Uterus (tissue), 4 donors: Measurements from ENCODE around the gene PCDHA10. TPM values are rescaled to one million over a fixed set of nuclear protein-coding genes. Genes with fewer than 3 reads are reported as not detected.
A peak's percentile ranks its signal among the peaks of the same experiment; 100 is the strongest.
"Not testable (repeated sequence)": the region's sequence is repeated elsewhere in the genome, so short reads cannot be mapped to it uniquely, and the experiment has no call there.

Source experiments
- DNase-seq, 2 donors: peaks; one replicate each; pipeline ENCODE4 v3.0.0-alpha.2; 2019 to 2020
- H3K27ac ChIP-seq, 2 donors: fragments of 200-600 bp; sonication (generic); 1 replicate in 1 of 2; 2 replicates in 1 of 2; pipeline ENCODE4 v1.5.1; 2016 to 2018
- H3K27me3 ChIP-seq, 2 donors: fragments of 200-600 bp; sonication (generic); one replicate each; pipeline ENCODE4 v1.5.1; 2018 to 2019; ENCODE audit warnings: control low read depth in 1 of 2
- H3K36me3 ChIP-seq, 2 donors: fragments of 200-600 bp; sonication (generic); one replicate each; pipeline ENCODE4 v1.5.1; 2019; ENCODE audit warnings: control low read depth in 1 of 2
- H3K4me1 ChIP-seq, 2 donors: fragments of 200-600 bp; sonication (generic); one replicate each; pipeline ENCODE4 v1.5.1; 2018 to 2019; ENCODE audit warnings: control low read depth in 1 of 2
- H3K4me3 ChIP-seq, 2 donors: fragments of 200-600 bp; sonication (generic); 1 replicate in 1 of 2; 2 replicates in 1 of 2; pipeline ENCODE4 v1.5.1; 2018 to 2019; ENCODE audit warnings: mild to moderate bottlenecking in 1 of 2
- H3K9me3 ChIP-seq, 2 donors: fragments of 200-600 bp; sonication (generic); one replicate each; pipeline ENCODE4 v1.5.1; 2019; ENCODE audit warnings: control low read depth in 1 of 2
- POLR2A ChIP-seq, 2 donors: fragments of 450-650 bp; IDR thresholded peaks; one replicate each; pipeline ENCODE4 v1.6.1; 2016; ENCODE audit warnings: antibody characterized with exemption in 2 of 2, mild to moderate bottlenecking in 1 of 2, moderate library complexity in 1 of 2
- intact Hi-C: fragments of 100-400 bp; cut with DNase I; formaldehyde crosslinking; loops from one replicate; pipeline ENCODE4 v1.15.1; 2023; ENCODE audit warnings: low total_unique reads
- total RNA-seq, 4 donors: library from RNA; depleted of rRNA in 3 of 4; stranded (reverse); fragments of >200 nt in 3 of 4; gene quantifications; one replicate each; pipeline versions ENCODE4 v1.1.0 to v1.2.4, GENCODE V29; 2014 to 2023
- TF ChIP-seq, protein P1 (sequence below), 4 experiments: fragments of 200-600 bp in 2 of 4; fragments of 450-650 bp in 2 of 4; sonication (generic) in 2 of 4; IDR thresholded peaks; one replicate each; pipeline ENCODE4 v1.5.1; 2016 to 2019; ENCODE audit warnings: antibody characterized with exemption in 4 of 4, mild to moderate bottlenecking in 2 of 4, moderate library complexity in 1 of 4
- donor health status: DM: yes; HTN: yes; CAD: no.

Gene PCDHA10, protein sequence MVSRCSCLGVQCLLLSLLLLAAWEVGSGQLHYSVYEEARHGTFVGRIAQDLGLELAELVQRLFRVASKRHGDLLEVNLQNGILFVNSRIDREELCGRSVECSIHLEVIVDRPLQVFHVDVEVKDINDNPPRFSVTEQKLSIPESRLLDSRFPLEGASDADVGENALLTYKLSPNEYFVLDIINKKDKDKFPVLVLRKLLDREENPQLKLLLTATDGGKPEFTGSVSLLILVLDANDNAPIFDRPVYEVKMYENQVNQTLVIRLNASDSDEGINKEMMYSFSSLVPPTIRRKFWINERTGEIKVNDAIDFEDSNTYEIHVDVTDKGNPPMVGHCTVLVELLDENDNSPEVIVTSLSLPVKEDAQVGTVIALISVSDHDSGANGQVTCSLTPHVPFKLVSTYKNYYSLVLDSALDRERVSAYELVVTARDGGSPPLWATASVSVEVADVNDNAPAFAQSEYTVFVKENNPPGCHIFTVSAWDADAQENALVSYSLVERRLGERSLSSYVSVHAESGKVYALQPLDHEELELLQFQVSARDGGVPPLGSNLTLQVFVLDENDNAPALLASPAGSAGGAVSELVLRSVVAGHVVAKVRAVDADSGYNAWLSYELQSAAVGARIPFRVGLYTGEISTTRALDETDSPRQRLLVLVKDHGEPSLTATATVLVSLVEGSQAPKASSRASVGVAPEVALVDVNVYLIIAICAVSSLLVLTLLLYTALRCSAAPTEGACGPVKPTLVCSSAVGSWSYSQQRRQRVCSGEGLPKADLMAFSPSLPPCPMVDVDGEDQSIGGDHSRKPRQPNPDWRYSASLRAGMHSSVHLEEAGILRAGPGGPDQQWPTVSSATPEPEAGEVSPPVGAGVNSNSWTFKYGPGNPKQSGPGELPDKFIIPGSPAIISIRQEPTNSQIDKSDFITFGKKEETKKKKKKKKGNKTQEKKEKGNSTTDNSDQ
- 1 to 10 TPM in 2 of 4 donors, under 1 TPM in 2; under 0.01 to 3.1 (median 1.6) TPM for total RNA-seq

DNA sequence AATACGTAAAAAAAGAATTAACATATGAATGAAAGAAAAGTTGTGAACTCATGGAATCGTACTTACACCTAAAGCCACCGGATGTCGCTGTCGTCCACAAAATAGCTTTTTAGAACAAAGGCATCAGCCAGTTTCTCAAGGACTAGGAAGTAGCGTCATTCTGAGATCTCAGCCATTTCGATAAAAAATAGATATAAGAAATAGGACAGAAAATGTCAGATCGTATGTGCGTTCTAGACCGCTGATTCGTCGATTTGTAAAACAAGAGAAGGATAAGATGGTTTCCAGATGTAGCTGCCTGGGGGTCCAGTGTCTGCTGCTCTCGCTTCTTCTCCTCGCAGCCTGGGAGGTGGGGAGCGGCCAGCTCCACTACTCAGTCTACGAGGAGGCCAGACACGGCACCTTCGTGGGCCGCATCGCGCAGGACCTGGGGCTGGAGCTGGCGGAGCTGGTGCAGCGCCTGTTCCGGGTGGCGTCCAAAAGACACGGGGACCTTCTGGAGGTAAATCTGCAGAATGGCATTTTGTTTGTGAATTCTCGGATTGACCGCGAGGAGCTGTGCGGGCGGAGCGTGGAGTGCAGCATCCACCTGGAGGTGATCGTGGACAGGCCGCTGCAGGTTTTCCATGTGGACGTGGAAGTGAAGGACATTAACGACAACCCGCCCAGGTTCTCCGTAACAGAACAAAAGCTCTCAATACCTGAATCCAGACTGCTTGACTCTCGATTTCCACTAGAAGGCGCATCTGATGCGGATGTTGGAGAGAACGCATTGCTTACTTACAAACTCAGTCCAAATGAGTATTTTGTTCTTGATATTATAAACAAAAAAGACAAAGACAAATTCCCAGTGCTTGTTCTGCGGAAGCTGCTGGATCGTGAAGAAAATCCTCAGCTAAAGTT, at the start of gene PCDHA10:
Gene PCDHA10 (plus strand): TSS at position 126 of the 903 bp plus-strand sequence. CDS start 152 bp downstream, at position 278.
- TF ChIP-seq POLR2A (IDR thresholded peaks at IDR 0.05): no peak
- TF ChIP-seq, protein P1, sequence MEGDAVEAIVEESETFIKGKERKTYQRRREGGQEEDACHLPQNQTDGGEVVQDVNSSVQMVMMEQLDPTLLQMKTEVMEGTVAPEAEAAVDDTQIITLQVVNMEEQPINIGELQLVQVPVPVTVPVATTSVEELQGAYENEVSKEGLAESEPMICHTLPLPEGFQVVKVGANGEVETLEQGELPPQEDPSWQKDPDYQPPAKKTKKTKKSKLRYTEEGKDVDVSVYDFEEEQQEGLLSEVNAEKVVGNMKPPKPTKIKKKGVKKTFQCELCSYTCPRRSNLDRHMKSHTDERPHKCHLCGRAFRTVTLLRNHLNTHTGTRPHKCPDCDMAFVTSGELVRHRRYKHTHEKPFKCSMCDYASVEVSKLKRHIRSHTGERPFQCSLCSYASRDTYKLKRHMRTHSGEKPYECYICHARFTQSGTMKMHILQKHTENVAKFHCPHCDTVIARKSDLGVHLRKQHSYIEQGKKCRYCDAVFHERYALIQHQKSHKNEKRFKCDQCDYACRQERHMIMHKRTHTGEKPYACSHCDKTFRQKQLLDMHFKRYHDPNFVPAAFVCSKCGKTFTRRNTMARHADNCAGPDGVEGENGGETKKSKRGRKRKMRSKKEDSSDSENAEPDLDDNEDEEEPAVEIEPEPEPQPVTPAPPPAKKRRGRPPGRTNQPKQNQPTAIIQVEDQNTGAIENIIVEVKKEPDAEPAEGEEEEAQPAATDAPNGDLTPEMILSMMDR (IDR thresholded peaks at IDR 0.05): peak; percentile 24 to 37 (median 30)
- Histone ChIP-seq H3K9me3 (no peaks in the 10 kb centered on the region), H3K27ac (peak within 1 kb of the TSS; percentile 33 to 43), H3K4me1 (no peaks in the 10 kb centered on the region), H3K4me3 (peak within 1 kb of the TSS; percentile 11 to 28), H3K36me3 (no peaks in the 10 kb centered on the region), H3K27me3 (no peaks in the 10 kb centered on the region)
- no peak for DNase-seq
- intact Hi-C loops: no loop called here

GRCh38 chr5:140806834-140807775, 48.6 kb upstream of the PCDHA10 start, which contains the start of gene PCDHA4:
Gene PCDHA4, plus strand, starts transcription at chr5:140807068.
- intact Hi-C loops: no loop called here
- TF ChIP-seq, protein P1 (IDR thresholded peaks at IDR 0.05): peak; percentile 15 to 43 (median 28)
- no peak for TF ChIP-seq POLR2A (IDR thresholded peaks at IDR 0.05)
- Histone ChIP-seq H3K9me3 (no peaks in the 10 kb centered on the region), H3K4me3 (peak within 1 kb of the TSS; percentile 13 to 19), H3K27me3 (no peaks in the 10 kb centered on the region), H3K4me1 (no peaks in the 10 kb centered on the region), H3K27ac (peak within 1 kb of the TSS; percentile 33 to 44), H3K36me3 (no peaks in the 10 kb centered on the region)
- DNase-seq: peak; percentile 32 to 45

DNA sequence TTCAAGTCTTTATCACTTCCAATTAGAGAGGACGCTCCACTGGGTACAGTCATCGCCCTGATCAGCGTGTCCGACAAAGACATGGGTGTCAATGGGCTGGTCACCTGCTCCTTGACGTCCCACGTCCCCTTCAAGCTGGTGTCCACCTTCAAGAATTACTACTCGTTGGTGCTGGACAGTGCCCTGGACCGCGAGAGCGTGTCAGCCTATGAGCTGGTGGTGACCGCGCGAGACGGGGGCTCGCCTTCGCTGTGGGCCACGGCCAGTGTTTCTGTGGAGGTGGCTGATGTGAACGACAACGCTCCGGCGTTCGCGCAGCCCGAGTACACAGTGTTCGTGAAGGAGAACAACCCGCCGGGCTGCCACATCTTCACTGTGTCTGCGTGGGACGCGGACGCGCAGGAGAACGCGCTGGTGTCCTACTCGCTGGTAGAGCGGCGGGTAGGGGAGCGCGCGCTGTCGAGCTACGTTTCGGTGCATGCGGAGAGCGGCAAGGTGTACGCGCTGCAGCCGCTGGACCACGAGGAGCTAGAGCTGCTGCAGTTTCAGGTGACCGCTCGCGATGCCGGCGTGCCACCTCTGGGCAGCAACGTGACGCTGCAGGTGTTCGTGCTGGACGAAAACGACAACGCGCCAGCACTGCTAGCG, 47.3 kb upstream of the PCDHA10 start:
- DNase-seq, H3K9me3 ChIP-seq, intact Hi-C loops: not testable (repeated sequence)

DNA sequence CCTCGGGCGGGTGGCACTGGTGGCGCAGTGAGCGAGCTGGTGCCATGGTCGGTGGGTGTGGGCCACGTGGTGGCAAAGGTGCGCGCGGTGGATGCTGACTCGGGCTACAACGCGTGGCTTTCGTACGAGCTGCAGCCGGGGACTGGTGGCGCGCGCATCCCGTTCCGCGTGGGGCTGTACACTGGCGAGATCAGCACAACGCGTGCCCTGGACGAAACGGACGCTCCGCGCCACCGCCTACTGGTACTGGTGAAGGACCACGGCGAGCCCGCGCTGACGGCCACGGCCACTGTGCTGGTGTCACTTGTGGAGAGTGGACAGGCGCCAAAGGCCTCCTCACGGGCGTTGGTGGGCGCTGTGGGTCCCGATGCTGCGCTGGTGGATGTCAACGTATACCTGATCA, 46.8 kb upstream of the PCDHA10 start:
- no peaks in the 10 kb centered on the region for H3K36me3 ChIP-seq
- no peak overlapping the region for H3K4me3 ChIP-seq
- peak in 1 of 2 donors; percentile 13 for DNase-seq
- no peaks in the 10 kb centered on the region for H3K9me3 ChIP-seq
- H3K4me1 ChIP-seq: no peaks in the 10 kb centered on the region
- no peak overlapping the region for H3K27ac ChIP-seq
- intact Hi-C loops: no loop called here
- no peak for TF ChIP-seq POLR2A (IDR thresholded peaks at IDR 0.05)
- TF ChIP-seq, protein P1 (IDR thresholded peaks at IDR 0.05): no peak
- H3K27me3 ChIP-seq: no peaks in the 10 kb centered on the region

More for the DNA sequence above, 47.3 kb upstream of the PCDHA10 start:
- H3K4me3 ChIP-seq, H3K4me1 ChIP-seq, H3K27me3 ChIP-seq, H3K27ac ChIP-seq, H3K36me3 ChIP-seq: not testable (repeated sequence)
